ENCODE data around the gene TTYH1.

DNA sequence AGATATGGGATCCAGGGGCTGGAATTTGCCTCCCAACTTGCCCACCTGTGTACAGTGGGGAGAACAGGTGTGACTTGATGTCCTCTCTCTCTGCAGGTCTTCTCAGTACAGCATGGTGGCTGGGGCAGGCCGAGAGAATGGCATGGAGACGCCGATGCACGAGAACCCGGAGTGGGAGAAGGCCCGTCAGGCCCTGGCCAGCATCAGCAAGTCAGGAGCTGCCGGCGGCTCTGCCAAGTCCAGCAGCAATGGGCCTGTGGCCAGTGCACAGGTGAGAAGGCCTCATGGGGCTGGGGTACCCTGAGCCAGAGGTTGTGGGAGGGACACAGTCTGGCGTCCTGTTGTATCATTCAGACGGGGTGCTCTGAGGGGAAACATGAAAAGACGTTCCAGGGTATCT lies 36.7 kb downstream of the TTYH1 start:
- TF ChIP-seq FOXK2 (IDR thresholded peaks at IDR 0.05) (no peak), TARDBP (IDR thresholded peaks at IDR 0.05) (no peak), ZNF384 (IDR thresholded peaks at IDR 0.05) (no peak)

Measured in HEK293T (cell line).